ENCODE measurements around the gene CAMSAP2. TPM values are rescaled to one million over a fixed set of nuclear protein-coding genes. Genes with fewer than 3 reads are reported as not detected.
"Not testable (repeated sequence)": the region's sequence is repeated elsewhere in the genome, so short reads cannot be mapped to it uniquely, and the experiment has no call there.

The CAMSAP2 gene
- total RNA-seq, 1 donor from 2014 or later: 27.9 TPM

DNA sequence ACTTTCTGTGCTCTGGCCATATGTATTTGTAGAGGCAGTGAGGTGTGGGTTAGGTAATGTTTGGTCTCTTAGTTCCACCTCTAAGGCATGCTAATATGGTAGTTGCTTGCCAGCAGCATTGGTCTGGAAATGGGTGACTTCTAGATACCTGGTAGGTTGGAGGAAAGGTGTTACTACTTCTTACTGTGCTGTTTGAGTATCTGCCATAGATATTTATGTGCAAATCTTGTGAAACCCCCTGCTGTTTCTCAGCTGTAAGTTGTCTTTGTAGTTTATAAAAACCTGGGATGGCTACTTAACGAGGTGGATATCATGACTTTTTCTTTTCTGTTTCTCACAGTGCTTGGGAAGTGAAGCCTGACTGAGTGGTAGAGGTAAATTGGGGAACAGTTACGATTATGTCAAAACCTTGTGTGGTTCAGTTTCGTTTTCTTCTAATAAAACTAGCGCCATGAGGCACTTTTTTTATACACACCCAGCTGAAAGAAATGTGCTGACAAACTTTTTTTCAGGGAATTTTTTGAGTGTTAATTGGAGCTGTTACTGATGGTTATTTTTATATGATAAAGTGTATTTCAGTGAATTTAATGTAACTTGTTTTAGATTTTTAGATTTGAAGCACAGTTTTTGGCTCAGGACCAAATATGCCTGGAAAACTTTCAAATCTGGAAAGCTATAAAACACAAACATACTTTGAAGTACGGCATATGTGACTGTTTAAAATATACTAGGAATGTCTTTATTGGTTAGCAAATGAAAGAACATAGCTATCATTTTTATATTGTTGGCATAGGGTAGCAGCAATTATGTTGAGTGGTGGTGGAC is 42.1 kb downstream of the CAMSAP2 start:
- H3K4me3 Mint-ChIP-seq (ENCODE audit: low read depth): no peak overlapping the region
- TF ChIP-seq, protein P1, sequence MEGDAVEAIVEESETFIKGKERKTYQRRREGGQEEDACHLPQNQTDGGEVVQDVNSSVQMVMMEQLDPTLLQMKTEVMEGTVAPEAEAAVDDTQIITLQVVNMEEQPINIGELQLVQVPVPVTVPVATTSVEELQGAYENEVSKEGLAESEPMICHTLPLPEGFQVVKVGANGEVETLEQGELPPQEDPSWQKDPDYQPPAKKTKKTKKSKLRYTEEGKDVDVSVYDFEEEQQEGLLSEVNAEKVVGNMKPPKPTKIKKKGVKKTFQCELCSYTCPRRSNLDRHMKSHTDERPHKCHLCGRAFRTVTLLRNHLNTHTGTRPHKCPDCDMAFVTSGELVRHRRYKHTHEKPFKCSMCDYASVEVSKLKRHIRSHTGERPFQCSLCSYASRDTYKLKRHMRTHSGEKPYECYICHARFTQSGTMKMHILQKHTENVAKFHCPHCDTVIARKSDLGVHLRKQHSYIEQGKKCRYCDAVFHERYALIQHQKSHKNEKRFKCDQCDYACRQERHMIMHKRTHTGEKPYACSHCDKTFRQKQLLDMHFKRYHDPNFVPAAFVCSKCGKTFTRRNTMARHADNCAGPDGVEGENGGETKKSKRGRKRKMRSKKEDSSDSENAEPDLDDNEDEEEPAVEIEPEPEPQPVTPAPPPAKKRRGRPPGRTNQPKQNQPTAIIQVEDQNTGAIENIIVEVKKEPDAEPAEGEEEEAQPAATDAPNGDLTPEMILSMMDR (IDR thresholded peaks at IDR 0.05; ENCODE audit: unreplicated experiment): no peak
- H3K36me3 Mint-ChIP-seq (ENCODE audit: insufficient read depth): peaks cover 33% of the 10 kb centered on the region
- peaks cover 2% of the 10 kb centered on the region for H3K4me1 Mint-ChIP-seq (ENCODE audit: low read depth)
- H3K9me3 Mint-ChIP-seq (ENCODE audit: low read depth): peaks cover 12% of the 10 kb centered on the region
- no peak overlapping the region for H3K27ac Mint-ChIP-seq
- no peak for DNase-seq (ENCODE audit: low spot score, unreplicated experiment)
- H3K27me3 Mint-ChIP-seq: no peaks in the 10 kb centered on the region

DNA sequence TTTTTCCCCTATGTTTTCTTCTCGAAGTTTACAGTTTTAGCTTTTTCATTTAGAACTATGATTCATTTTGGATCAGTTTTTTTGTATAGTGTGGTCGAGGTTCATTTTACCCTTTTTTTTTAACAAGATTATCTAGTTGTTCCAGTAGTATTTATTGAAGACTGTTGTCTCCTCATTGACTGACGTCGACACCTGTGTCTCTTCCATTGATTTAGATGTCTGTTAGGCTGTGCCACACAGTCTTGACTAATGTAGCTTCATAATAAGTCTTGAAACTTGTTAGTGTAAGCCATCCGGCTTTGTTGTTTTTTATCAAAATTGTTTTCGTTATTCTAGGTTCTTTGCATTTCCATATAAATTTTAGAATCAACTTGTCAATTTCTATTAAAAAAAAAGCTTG is 45.2 kb downstream of the CAMSAP2 start:
- DNase-seq (ENCODE audit: low spot score, unreplicated experiment): no peak
- Mint-ChIP-seq H3K4me1 (ENCODE audit: low read depth) (no peaks in the 10 kb centered on the region), H3K4me3 (ENCODE audit: low read depth) (no peak overlapping the region), H3K36me3 (ENCODE audit: insufficient read depth) (peaks cover 37% of the 10 kb centered on the region), H3K27me3 (no peaks in the 10 kb centered on the region), H3K27ac (no peak overlapping the region), H3K9me3 (ENCODE audit: low read depth) (peaks cover 12% of the 10 kb centered on the region)
- TF ChIP-seq, protein P1 (IDR thresholded peaks at IDR 0.05; ENCODE audit: unreplicated experiment): no peak

DNA sequence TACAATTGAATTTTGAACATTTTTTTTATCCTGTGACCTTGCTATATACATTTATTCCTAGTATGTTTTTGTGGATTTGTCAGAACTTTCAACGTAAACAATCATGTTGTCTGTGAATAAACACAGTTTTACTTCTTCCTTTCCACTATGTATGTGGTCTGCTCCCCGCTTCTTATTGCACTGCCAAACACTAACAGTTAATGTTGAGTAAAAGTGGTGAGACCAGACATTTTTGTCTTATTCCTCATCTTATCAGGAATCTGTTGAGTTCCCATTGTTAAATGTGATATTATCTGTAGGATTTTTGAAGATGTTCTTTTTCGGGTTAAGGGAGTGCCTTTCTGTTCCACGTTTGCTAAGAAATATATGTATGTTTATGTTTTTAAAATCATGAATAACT is 45.9 kb downstream of the CAMSAP2 start:
- H3K4me3 Mint-ChIP-seq (ENCODE audit: low read depth): no peak overlapping the region
- TF ChIP-seq, protein P1 (IDR thresholded peaks at IDR 0.05; ENCODE audit: unreplicated experiment): no peak
- H3K4me1 Mint-ChIP-seq (ENCODE audit: low read depth): peaks cover 3% of the 10 kb centered on the region
- no peak overlapping the region for H3K27ac Mint-ChIP-seq
- H3K27me3 Mint-ChIP-seq: no peaks in the 10 kb centered on the region
- peaks cover 37% of the 10 kb centered on the region for H3K36me3 Mint-ChIP-seq (ENCODE audit: insufficient read depth)
- H3K9me3 Mint-ChIP-seq (ENCODE audit: low read depth): peaks cover 12% of the 10 kb centered on the region
- no peak for DNase-seq (ENCODE audit: low spot score, unreplicated experiment)

DNA sequence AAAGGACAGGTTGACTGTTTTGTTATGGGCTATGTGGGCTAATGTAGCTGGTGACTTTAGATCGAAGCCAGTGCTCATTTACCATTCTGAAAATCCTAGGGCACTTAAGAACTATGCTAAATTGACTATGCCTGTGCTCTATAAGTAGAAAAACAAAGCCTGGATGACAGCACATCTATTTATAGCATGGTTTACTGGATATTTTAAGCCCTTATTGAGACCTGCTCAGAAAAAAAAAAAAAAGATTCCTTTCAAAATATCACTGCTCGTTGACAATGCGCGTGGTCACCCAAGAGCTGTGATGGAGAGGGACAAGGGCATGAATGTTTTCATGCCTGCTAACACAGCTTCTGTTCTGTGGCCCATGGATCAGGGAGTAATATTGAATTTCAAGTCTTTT is 48.1 kb downstream of the CAMSAP2 start:
- H3K4me3 Mint-ChIP-seq (ENCODE audit: low read depth): no peak overlapping the region
- H3K36me3 Mint-ChIP-seq (ENCODE audit: insufficient read depth): peaks cover 29% of the 10 kb centered on the region
- TF ChIP-seq, protein P1 (IDR thresholded peaks at IDR 0.05; ENCODE audit: unreplicated experiment): no peak
- peaks cover 12% of the 10 kb centered on the region for H3K9me3 Mint-ChIP-seq (ENCODE audit: low read depth)
- H3K4me1 Mint-ChIP-seq (ENCODE audit: low read depth): peaks cover 5% of the 10 kb centered on the region
- DNase-seq (ENCODE audit: low spot score, unreplicated experiment): no peak
- no peak overlapping the region for H3K27ac Mint-ChIP-seq
- H3K27me3 Mint-ChIP-seq: no peaks in the 10 kb centered on the region

DNA sequence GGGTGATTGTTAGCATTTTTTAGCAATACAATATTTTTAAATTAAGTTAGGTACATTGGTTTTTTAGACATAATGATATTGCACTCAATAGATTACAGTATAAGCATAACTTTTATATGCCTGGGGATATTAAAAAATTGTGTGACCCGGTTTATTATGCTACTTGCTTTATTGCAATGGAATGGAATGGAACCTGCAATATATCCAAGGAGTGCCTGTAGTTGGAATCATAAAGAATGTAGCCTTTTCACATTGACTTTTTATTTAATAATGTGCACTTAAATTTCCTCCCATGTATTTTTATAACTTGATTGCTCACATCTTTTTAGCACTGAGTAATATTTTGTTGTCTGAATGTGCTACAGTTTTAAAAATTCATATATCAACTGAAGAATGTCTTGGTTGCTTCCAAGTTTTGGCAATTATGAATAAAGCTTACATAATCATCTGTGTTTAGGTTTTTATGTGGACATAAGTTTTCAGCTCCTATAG is 49.2 kb downstream of the CAMSAP2 start:
- no peak overlapping the region for H3K27ac Mint-ChIP-seq
- H3K27me3 Mint-ChIP-seq: no peaks in the 10 kb centered on the region
- no peak overlapping the region for H3K4me3 Mint-ChIP-seq (ENCODE audit: low read depth)
- peaks cover 11% of the 10 kb centered on the region for H3K9me3 Mint-ChIP-seq (ENCODE audit: low read depth)
- H3K36me3 Mint-ChIP-seq (ENCODE audit: insufficient read depth): peaks cover 22% of the 10 kb centered on the region
- H3K4me1 Mint-ChIP-seq (ENCODE audit: low read depth): peaks cover 5% of the 10 kb centered on the region
- TF ChIP-seq, protein P1 (IDR thresholded peaks at IDR 0.05; ENCODE audit: unreplicated experiment): no peak
- no peak for DNase-seq (ENCODE audit: low spot score, unreplicated experiment)

DNA sequence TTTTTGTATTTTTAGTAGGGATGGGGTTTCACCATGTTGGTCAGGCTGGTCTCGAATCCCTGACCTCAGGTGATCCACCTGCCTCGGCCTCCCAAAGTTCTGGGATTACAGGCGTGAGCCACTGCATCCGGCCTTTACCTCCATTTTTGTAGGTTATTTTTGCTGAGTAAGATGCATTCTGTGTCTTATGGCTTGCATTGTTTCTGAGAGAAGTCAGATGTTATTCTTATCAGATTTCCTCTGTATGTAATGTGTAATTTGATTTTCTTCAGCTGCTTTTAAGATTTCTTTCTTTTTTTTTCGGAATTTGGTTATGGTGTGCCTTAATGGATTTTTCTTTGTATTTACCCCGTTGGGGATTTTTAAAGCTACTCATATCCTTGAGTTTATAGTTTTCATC is 52.3 kb downstream of the CAMSAP2 start:
- not testable (repeated sequence) for H3K27me3 Mint-ChIP-seq; H3K4me1 Mint-ChIP-seq (ENCODE audit: low read depth); H3K27ac Mint-ChIP-seq; H3K9me3 Mint-ChIP-seq (ENCODE audit: low read depth); H3K4me3 Mint-ChIP-seq (ENCODE audit: low read depth); DNase-seq (ENCODE audit: low spot score, unreplicated experiment)
- H3K36me3 Mint-ChIP-seq (ENCODE audit: insufficient read depth): peaks cover 17% of the 10 kb centered on the region
